ENCODE data around the gene RBM22. TPM values are rescaled to one million over a fixed set of nuclear protein-coding genes. Genes with fewer than 3 reads are reported as not detected.

The RBM22 gene
- total RNA-seq, 4 donors from 2014 or later: 35.1 to 53.6 (median 44.0) TPM

DNA sequence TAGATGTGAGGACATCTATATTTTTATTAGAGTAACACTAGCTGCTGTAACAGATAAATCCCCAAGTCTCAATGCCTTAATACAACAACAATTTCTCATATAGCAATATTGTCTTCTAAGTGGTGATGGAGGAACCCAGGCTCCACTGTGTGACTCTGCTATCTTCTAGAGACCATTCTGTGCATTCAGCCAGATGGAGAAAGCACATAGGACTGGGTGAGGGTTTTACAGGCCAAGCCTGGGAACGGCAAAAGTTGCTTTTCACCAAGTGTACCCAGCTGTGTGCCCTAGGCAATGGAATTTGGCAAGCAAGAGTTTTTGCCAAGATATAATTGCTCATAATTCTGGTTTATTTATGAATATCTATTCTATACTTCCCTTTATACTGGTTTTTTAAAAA lies 11.7 kb downstream of the RBM22 start:
- Histone ChIP-seq H3K4me3 (no peak overlapping the region), H3K9me3 (no peaks in the 10 kb centered on the region), H3K27ac (no peak overlapping the region), H3K27me3 (no peaks in the 10 kb centered on the region), H3K36me3 (peaks cover 0 to 38% (median 0%) of the 10 kb centered on the region in 3 donors), H3K4me1 (no peaks in the 10 kb centered on the region)
- no peak for DNase-seq
- no peak for TF ChIP-seq POLR2A (IDR thresholded peaks at IDR 0.05)
- TF ChIP-seq CTCF (IDR thresholded peaks at IDR 0.05): no peak

DNA sequence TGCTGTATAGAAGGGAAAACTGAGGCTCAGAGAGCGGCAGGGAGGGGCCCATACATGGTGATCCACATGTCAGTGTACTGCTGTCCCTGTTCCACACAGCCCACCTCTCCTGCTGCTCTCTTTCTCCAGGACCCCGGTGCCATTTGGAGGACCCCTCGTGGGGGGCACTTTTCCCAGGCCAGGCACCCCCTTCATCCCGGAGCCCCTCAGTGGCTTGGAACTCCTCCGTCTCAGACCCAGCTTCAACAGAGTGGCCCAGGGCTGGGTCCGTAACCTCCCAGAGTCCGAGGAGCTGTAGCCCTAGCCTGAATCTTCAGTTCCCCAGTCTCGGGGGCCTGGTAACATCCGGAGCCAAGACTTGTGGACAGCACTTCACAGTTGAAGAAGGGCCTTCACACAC lies 24.3 kb downstream of the RBM22 start:
- H3K4me3 ChIP-seq: no peak overlapping the region
- H3K27ac ChIP-seq: no peak overlapping the region
- TF ChIP-seq POLR2A (IDR thresholded peaks at IDR 0.05): no peak
- TF ChIP-seq CTCF (IDR thresholded peaks at IDR 0.05): no peak
- peaks cover 0 to 5% of the 10 kb centered on the region in 2 donors for H3K27me3 ChIP-seq
- H3K9me3 ChIP-seq: no peaks in the 10 kb centered on the region
- H3K36me3 ChIP-seq: no peaks in the 10 kb centered on the region
- H3K4me1 ChIP-seq: peaks cover 0 to 15% (median 8%) of the 10 kb centered on the region in 4 donors
- no peak for DNase-seq

- Histone ChIP-seq H3K4me1 (peaks cover 0 to 22% (median 11%) of the 10 kb centered on the region in 4 donors), H3K27me3 (peaks cover 0 to 9% of the 10 kb centered on the region in 2 donors), H3K36me3 (no peaks in the 10 kb centered on the region), H3K27ac (no peak overlapping the region), H3K4me3 (no peak overlapping the region), H3K9me3 (no peaks in the 10 kb centered on the region)
- no peak for TF ChIP-seq CTCF (IDR thresholded peaks at IDR 0.05)
- no peak for DNase-seq
Measured at GRCh38 chr5:150675069-150675468, 25.8 kb downstream of the RBM22 start.

- Histone ChIP-seq H3K36me3 (no peaks in the 10 kb centered on the region), H3K27ac (peak overlapping the region in 3 of 4 donors; percentile 14 to 39 (median 31)), H3K27me3 (peaks cover 0 to 9% of the 10 kb centered on the region in 2 donors), H3K4me3 (no peak overlapping the region), H3K9me3 (no peaks in the 10 kb centered on the region), H3K4me1 (peaks cover 0 to 22% (median 11%) of the 10 kb centered on the region in 4 donors)
- DNase-seq: no peak
- TF ChIP-seq POLR2A (IDR thresholded peaks at IDR 0.05): no peak
Measured at GRCh38 chr5:150674341-150674821, 26.5 kb downstream of the RBM22 start.

DNA sequence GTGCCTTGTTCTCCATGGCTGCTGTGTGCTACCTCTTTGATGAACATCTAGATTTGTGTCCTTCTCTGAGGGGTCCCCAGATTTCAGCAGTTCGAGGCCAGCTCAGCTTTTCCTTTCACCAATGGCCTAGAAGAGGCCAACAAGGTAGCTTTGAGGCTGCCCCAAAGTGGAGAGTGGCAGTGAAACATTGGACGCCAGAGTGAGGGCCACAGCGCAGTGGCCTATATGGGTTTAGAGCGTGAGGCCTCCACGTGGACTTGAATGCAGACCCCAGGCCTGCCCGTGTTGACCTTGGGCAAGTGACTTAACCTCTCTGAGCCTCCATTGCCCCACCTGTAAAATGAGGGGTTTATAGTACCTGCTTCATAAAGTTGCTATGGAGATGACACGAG lies 28.0 kb downstream of the RBM22 start:
- Histone ChIP-seq H3K27me3 (peaks cover 0 to 9% of the 10 kb centered on the region in 2 donors), H3K27ac (peak overlapping the region in 1 of 4 donors; percentile 2), H3K4me3 (peak overlapping the region in 2 of 4 donors; percentile 53 to 57), H3K36me3 (no peaks in the 10 kb centered on the region), H3K4me1 (peaks cover 0 to 22% (median 11%) of the 10 kb centered on the region in 4 donors), H3K9me3 (no peaks in the 10 kb centered on the region)
- no peak for TF ChIP-seq POLR2A (IDR thresholded peaks at IDR 0.05)
- no peak for TF ChIP-seq CTCF (IDR thresholded peaks at IDR 0.05)
- DNase-seq: no peak

DNA sequence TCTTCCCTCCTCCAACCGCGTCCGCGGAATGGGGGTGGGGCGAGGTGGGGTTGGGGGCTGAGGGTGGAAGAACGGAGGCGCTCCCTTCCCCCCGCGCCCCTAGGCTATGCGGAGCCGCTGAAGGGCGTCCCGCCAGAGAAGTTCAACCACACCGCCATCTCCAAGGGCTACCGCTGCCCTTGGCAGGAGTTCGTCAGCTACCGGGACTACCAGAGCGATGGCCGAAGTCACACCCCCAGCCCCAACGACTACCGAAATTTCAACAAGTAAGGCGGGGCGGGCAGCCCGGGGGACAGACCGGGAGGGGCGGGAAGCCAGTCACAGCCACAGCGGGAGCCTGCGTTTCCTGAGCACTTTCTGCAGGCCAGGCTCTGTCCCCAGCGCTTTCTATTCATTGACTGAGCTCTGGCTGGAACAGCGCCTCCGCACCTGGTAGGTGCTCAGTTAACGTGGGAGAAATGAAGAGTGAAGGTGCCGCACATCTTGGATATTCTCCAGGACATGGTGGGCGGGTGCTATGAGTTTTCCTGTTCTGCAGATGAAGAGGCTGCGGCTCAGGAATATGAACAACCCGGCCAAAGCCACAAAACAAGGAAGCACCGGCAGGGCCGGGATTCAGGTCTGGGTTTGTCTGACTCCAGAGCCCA lies 28.5 kb downstream of the RBM22 start:
- no peak for TF ChIP-seq POLR2A (IDR thresholded peaks at IDR 0.05)
- TF ChIP-seq CTCF (IDR thresholded peaks at IDR 0.05): no peak
- H3K27me3 ChIP-seq: peaks cover 0 to 9% of the 10 kb centered on the region in 2 donors
- no peaks in the 10 kb centered on the region for H3K36me3 ChIP-seq
- H3K27ac ChIP-seq: peak overlapping the region in 2 of 4 donors; percentile 2 to 14
- peak in 1 of 3 donors; percentile 59 for DNase-seq
- H3K9me3 ChIP-seq: no peaks in the 10 kb centered on the region
- peak overlapping the region; percentile 26 to 57 (median 50) for H3K4me3 ChIP-seq
- peaks cover 0 to 22% (median 11%) of the 10 kb centered on the region in 4 donors for H3K4me1 ChIP-seq
